ENCODE data around the gene HMCN2.

DNA sequence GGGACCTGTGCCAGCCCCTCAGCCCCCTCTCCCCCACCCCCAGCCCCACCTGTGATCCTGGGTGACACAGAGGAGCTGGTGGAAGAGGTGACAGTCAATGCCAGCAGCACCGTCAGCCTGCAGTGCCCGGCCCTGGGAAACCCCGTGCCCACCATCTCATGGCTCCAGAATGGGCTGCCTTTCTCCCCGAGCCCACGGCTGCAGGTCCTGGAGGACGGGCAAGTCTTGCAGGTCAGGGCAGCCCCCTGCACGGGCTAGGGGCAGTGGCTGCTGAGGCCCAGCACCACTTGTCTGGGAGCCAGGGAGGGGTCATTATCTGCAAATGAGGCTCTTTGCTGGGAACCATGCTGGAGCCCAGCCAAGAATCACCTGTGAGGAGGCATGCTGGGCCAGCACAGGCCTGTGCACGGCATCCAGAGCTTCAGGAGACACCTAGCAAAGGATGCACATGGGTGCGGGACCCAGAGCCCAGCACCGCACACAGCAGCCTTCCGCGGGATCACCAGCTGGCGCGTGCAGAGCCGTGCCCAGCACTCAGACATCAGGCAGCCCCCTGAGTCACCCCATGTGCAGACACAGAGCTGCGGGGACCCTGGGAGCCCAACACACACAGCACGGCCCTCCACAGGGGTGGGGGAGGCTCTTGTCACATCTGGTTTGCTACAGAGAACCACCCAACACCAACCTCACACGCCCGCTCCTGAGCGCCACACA, 117.2 kb downstream of the HMCN2 start:
- TF ChIP-seq, protein P1, sequence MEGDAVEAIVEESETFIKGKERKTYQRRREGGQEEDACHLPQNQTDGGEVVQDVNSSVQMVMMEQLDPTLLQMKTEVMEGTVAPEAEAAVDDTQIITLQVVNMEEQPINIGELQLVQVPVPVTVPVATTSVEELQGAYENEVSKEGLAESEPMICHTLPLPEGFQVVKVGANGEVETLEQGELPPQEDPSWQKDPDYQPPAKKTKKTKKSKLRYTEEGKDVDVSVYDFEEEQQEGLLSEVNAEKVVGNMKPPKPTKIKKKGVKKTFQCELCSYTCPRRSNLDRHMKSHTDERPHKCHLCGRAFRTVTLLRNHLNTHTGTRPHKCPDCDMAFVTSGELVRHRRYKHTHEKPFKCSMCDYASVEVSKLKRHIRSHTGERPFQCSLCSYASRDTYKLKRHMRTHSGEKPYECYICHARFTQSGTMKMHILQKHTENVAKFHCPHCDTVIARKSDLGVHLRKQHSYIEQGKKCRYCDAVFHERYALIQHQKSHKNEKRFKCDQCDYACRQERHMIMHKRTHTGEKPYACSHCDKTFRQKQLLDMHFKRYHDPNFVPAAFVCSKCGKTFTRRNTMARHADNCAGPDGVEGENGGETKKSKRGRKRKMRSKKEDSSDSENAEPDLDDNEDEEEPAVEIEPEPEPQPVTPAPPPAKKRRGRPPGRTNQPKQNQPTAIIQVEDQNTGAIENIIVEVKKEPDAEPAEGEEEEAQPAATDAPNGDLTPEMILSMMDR (conservative IDR thresholded peaks at IDR 0.05; ENCODE audit: low read length), result no peak
- TF ChIP-seq EZH2phosphoT487 (IDR thresholded peaks at IDR 0.05; ENCODE audit: borderline replicate concordance, low read depth, low read length), result no peak

All from OCI-LY7 (cell line).